LNCAP (cell line): ENCODE data around the gene MKRN2OS.

Source experiments
- CTCF ChIP-seq: fragments of 450-650 bp; IDR thresholded peaks from 2 replicates; pipeline ENCODE4 v1.5.1; 2017; ENCODE audit warnings: mild to moderate bottlenecking

Gene MKRN2OS

GRCh38 chr3:12585970-12586369 lies 40.7 kb upstream of the MKRN2OS start:
- TF ChIP-seq CTCF, result no peak

GRCh38 chr3:12585181-12585580 lies 39.9 kb upstream of the MKRN2OS start:
- no peak for TF ChIP-seq CTCF

- TF ChIP-seq CTCF, result no peak
These were observed 38.8 kb upstream of the MKRN2OS start for GRCh38 chr3:12584083-12584482.

- TF ChIP-seq CTCF, result no peak
These were observed 38.0 kb upstream of the MKRN2OS start for GRCh38 chr3:12583280-12583679.

GRCh38 chr3:12582730-12583129 lies 37.4 kb upstream of the MKRN2OS start:
- TF ChIP-seq CTCF, result no peak

GRCh38 chr3:12579905-12580304 lies 34.6 kb upstream of the MKRN2OS start:
- TF ChIP-seq CTCF, result no peak

- no peak for TF ChIP-seq CTCF
These were observed 34.2 kb upstream of the MKRN2OS start for GRCh38 chr3:12579456-12579855.

- no peak for TF ChIP-seq CTCF
These were observed 33.4 kb upstream of the MKRN2OS start for GRCh38 chr3:12578742-12579141.
